Stomach (tissue), 9 donors: ENCODE data around the gene TMTC1. TPM values are rescaled to one million over a fixed set of nuclear protein-coding genes. Genes with fewer than 3 reads are reported as not detected.

ENCODE experiments used
- DNase-seq, 2 donors: peaks; one replicate each; pipeline versions ENCODE4 v3.0.0 to v3.0.0-alpha.2; 2013 to 2019
- H3K27ac ChIP-seq, 5 donors: fragments of 200-600 bp in 4 of 5; sonication (generic) in 4 of 5; one replicate each; pipeline ENCODE4 v1.5.1; 2013 to 2019; ENCODE audit warnings: mild to moderate bottlenecking in 1 of 5, moderate library complexity in 1 of 5
- H3K27me3 ChIP-seq, 3 donors: fragments of 200-600 bp; sonication (generic); one replicate each; pipeline ENCODE4 v1.5.1; 2017 to 2019; ENCODE audit warnings: mixed run types in 1 of 3
- H3K36me3 ChIP-seq, 4 donors: fragments of 200-600 bp; sonication (generic); 1 replicate in 3 of 4; 2 replicates in 1 of 4; pipeline ENCODE4 v1.5.1; 2016 to 2019
- H3K4me1 ChIP-seq, 4 donors: fragments of 200-600 bp; sonication (generic); one replicate each; pipeline ENCODE4 v1.5.1; 2016 to 2019
- H3K4me3 ChIP-seq, 4 donors: fragments of 200-600 bp; sonication (generic) in 3 of 4; one replicate each; pipeline ENCODE4 v1.5.1; 2016 to 2019; ENCODE audit warnings: mild to moderate bottlenecking in 1 of 4
- H3K9me3 ChIP-seq, 4 donors: fragments of 200-600 bp; sonication (generic); one replicate each; pipeline ENCODE4 v1.5.1; 2016 to 2019
- CTCF ChIP-seq, 7 experiments: fragments of 450-650 bp in 4 of 7; fragments of 200-600 bp in 3 of 7; sonication (generic) in 3 of 7; IDR thresholded peaks; one replicate each; pipeline ENCODE4 v1.5.1; 2016 to 2019; ENCODE audit warnings: antibody characterized with exemption in 7 of 7, control low read depth in 2 of 7, mild to moderate bottlenecking in 1 of 7
- EP300 ChIP-seq: sonication (generic); formaldehyde crosslinking; IDR thresholded peaks from one replicate; pipeline ENCODE4 v1.6.1; 2017; ENCODE audit warnings: antibody characterized with exemption
- POLR2A ChIP-seq, 4 donors: fragments of 450-650 bp; IDR thresholded peaks; one replicate each; pipeline ENCODE4 v1.6.1; 2016; ENCODE audit warnings: antibody characterized with exemption in 4 of 4, control low read depth in 2 of 4, mild to moderate bottlenecking in 1 of 4, moderate library complexity in 1 of 4
- POLR2AphosphoS5 ChIP-seq, 3 donors: sonication (generic); formaldehyde crosslinking; IDR thresholded peaks; one replicate each; pipeline ENCODE4 v1.6.1; 2016; ENCODE audit warnings: antibody characterized with exemption in 3 of 3
- WGBS, 5 donors: extraction: QIAGEN DNeasy Blood & Tissue Kit in 3 of 5; methylation state at CpG; one replicate each; pipeline versions ENCODE4 v1.1.5 to v1.1.7; 2013 to 2018; 5-methylcytosine and 5-hydroxymethylcytosine counted together
- intact Hi-C: fragments of 100-400 bp; cut with DNase I; formaldehyde crosslinking; loops from one replicate; pipeline ENCODE4 v1.15.1; 2023; ENCODE audit warnings: low total_unique reads
- polyA plus RNA-seq, 3 donors: library from polyadenylated mRNA; stranded (reverse); fragments of 200-250 nt; gene quantifications; one replicate each; pipeline ENCODE4 v1.2.3, GENCODE V29; 2013
- total RNA-seq, 5 donors: library from RNA; depleted of rRNA; stranded (reverse); fragments of >200 nt; gene quantifications; one replicate each; pipeline versions ENCODE4 v1.1.0 to v1.2.3, GENCODE V29; 2014 to 2016
- donor health status: healthy with polysubstance abuse.
- donor health status: Bipolar disorder and iron deficiency.
- donor health status: healthy.

TMTC1 gene
- total and polyA plus RNA-seq, 8 donors, result 1.5 to 76.8 (median 19.1) TPM

GRCh38 chr12:29662734-29663323 is 120.9 kb downstream of the TMTC1 start:
- H3K9me3 ChIP-seq, result no peaks in the 10 kb centered on the region
- intact Hi-C loops, result no loop called here
- 71 to 77% (median 73%) methylated on average over 9 of the region's 9 CpGs for WGBS, 5 donors

GRCh38 chr12:29660847-29661246 is 122.9 kb downstream of the TMTC1 start:
- Histone ChIP-seq H3K4me3 (no peak overlapping the region), H3K9me3 (no peaks in the 10 kb centered on the region), H3K27ac (no peak overlapping the region), H3K36me3 (no peaks in the 10 kb centered on the region), H3K4me1 (no peaks in the 10 kb centered on the region), H3K27me3 (no peaks in the 10 kb centered on the region)
- DNase-seq, result no peak
- intact Hi-C loops, result no loop called here
- TF ChIP-seq POLR2AphosphoS5 (IDR thresholded peaks at IDR 0.05) (no peak), EP300 (no peak), CTCF (IDR thresholded peaks at IDR 0.05) (no peak), POLR2A (IDR thresholded peaks at IDR 0.05) (no peak)
- 72 to 87% (median 80%) methylated on average over 6 of the region's 6 CpGs for WGBS, 5 donors

More at GRCh38 chr12:29662734-29663323, 120.9 kb downstream of the TMTC1 start:
- peak in 1 of 2 donors; percentile 28 for DNase-seq
- no peak overlapping the region for H3K27ac ChIP-seq
- no peaks in the 10 kb centered on the region for H3K4me1 ChIP-seq
- no peak overlapping the region for H3K4me3 ChIP-seq
- no peaks in the 10 kb centered on the region for H3K36me3 ChIP-seq
- TF ChIP-seq POLR2A (IDR thresholded peaks at IDR 0.05) (no peak), CTCF (IDR thresholded peaks at IDR 0.05) (no peak), POLR2AphosphoS5 (IDR thresholded peaks at IDR 0.05) (no peak), EP300 (no peak)
- no peaks in the 10 kb centered on the region for H3K27me3 ChIP-seq

- H3K9me3 ChIP-seq, result no peaks in the 10 kb centered on the region
- intact Hi-C loops, result no loop called here
- H3K4me1 ChIP-seq, result no peaks in the 10 kb centered on the region
- H3K27ac ChIP-seq, result no peak overlapping the region
- no peaks in the 10 kb centered on the region for H3K27me3 ChIP-seq
- H3K4me3 ChIP-seq, result no peak overlapping the region
- H3K36me3 ChIP-seq, result no peaks in the 10 kb centered on the region
- no peak for DNase-seq
- TF ChIP-seq CTCF (IDR thresholded peaks at IDR 0.05), result no peak
- TF ChIP-seq EP300, result no peak
- TF ChIP-seq POLR2AphosphoS5 (IDR thresholded peaks at IDR 0.05), result no peak
- TF ChIP-seq POLR2A (IDR thresholded peaks at IDR 0.05), result no peak
- WGBS, 5 donors, result 76 to 87% (median 81%) methylated on average over 3 of the region's 3 CpGs
Observed at GRCh38 chr12:29656762-29657538, 126.8 kb downstream of the TMTC1 start.

- Histone ChIP-seq H3K27me3 (no peaks in the 10 kb centered on the region), H3K4me1 (no peaks in the 10 kb centered on the region), H3K9me3 (no peaks in the 10 kb centered on the region), H3K4me3 (no peak overlapping the region), H3K27ac (no peak overlapping the region), H3K36me3 (no peaks in the 10 kb centered on the region)
- TF ChIP-seq EP300 (no peak), POLR2A (IDR thresholded peaks at IDR 0.05) (no peak), POLR2AphosphoS5 (IDR thresholded peaks at IDR 0.05) (no peak), CTCF (IDR thresholded peaks at IDR 0.05) (no peak)
- no peak for DNase-seq
- WGBS, 5 donors, result 66 to 79% (median 78%) methylated on average over 6 of the region's 6 CpGs
- intact Hi-C loops, result no loop called here
Observed at GRCh38 chr12:29655861-29656260, 127.9 kb downstream of the TMTC1 start.
